ENCODE measurements around the gene CBX8.

The CBX8 gene

GRCh38 chr17:79790805-79791734, 5.8 kb downstream of the CBX8 start:
- no peak for DNase-seq

- no peak for DNase-seq
These were observed 6.7 kb downstream of the CBX8 start for GRCh38 chr17:79789943-79790804.

GRCh38 chr17:79788989-79789942, 7.6 kb downstream of the CBX8 start:
- no peak for DNase-seq

GRCh38 chr17:79788455-79788854, 8.4 kb downstream of the CBX8 start:
- no peak for DNase-seq

GRCh38 chr17:79786930-79787643, 9.8 kb downstream of the CBX8 start:
- DNase-seq = no peak

GRCh38 chr17:79785900-79786810, 10.7 kb downstream of the CBX8 start:
- no peak for DNase-seq

- DNase-seq = no peak
These were observed 11.6 kb downstream of the CBX8 start for GRCh38 chr17:79785017-79785899.

GRCh38 chr17:79784353-79785016, 12.4 kb downstream of the CBX8 start:
- DNase-seq = no peak

- DNase-seq = no peak
These were observed 13.0 kb downstream of the CBX8 start for GRCh38 chr17:79783891-79784290.

GRCh38 chr17:79781736-79782575, 14.9 kb downstream of the CBX8 start:
- DNase-seq = no peak

- no peak for DNase-seq
These were observed 15.7 kb downstream of the CBX8 start for GRCh38 chr17:79781012-79781650.

- DNase-seq = no peak
These were observed 17.1 kb downstream of the CBX8 start for GRCh38 chr17:79779661-79780365.

GRCh38 chr17:79779084-79779529, 17.8 kb downstream of the CBX8 start:
- no peak for DNase-seq

- no peak for DNase-seq
These were observed 18.3 kb downstream of the CBX8 start for GRCh38 chr17:79778504-79779083.

- DNase-seq = no peak
These were observed 18.9 kb downstream of the CBX8 start, which contains the start of gene CBX2 for GRCh38 chr17:79777894-79778503. Gene CBX2, plus strand, starts transcription at chr17:79778148. Its CDS starts 88 bp downstream, at chr17:79778236.
